AG08395 (cell line): Measurements from ENCODE around the gene TAGAP.

Source experiments
- DNase-seq: peaks from one replicate; pipeline ENCODE4 v3.0.0; 2012; ENCODE audit warnings: mixed read lengths, low spot score

The TAGAP gene

DNA sequence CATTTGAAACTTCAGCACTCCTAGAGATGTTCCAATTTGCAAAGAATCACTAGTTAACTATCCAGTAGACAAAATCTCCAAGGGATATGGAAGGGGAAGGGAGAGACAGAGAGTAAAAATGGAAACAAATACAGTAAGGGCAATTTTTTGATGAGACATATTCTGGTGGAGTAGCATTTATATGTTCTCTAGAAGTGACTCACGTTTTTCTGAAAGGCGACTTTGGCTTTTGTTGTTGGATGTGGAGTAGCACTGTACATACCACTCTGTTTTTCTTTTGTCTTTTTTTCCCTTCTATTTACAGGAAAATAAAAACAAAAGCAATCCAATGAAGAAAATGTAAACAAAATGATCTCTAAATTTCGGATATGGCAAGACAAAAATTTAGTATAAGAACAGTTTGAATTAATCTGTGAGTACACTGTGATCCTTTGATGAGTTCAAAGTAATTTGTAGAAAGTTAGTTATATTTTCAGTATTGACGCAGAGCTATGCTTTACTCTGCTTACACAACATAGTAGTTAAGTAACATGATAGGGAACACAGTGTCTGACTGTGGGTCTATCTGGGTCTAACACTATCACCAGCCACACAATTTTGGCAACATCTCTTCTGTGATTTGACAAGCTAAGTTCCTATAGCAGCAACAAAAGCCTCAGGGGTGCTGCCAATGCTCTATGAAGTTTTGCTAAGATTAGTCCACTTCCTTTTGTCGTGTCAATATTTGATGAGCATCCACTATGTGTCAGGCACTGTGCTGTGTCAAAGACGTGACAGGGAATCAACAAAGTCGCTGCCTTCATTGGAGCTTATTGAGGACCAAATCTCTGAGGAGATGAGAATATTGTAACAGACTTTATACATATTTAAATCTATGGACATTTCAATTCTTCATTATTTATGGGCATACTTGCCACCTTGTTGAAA, 27.3 kb upstream of the TAGAP start:
- no peak for DNase-seq

GRCh38 chr6:159068904-159069578, 24.2 kb upstream of the TAGAP start:
- DNase-seq: no peak

- no peak for DNase-seq
Observed at GRCh38 chr6:159067334-159067733, 22.5 kb upstream of the TAGAP start.

GRCh38 chr6:159066483-159066882, 21.7 kb upstream of the TAGAP start:
- DNase-seq: no peak

GRCh38 chr6:159065759-159066329, 21.1 kb upstream of the TAGAP start:
- no peak for DNase-seq

DNA sequence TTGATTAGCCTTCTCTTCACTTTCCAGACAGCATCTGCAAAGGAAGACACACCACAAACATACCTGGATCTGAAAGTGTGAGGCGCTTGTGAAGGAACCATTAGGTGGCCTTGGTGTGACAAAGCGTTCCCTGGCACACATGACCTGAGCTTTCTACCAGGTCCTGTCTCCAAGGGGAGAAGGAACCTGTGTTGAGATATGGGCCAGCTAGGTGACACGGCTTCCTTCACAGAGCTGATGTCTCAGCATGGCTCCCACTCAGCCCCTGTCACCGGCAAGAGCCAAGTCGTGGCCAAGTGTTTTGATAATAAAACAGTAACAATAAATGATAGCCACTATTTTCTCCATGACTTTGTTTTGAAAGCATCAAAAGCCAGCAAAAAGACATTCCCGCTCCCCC, 20.3 kb upstream of the TAGAP start:
- DNase-seq: no peak

GRCh38 chr6:159064477-159064876, 19.7 kb upstream of the TAGAP start:
- no peak for DNase-seq

- no peak for DNase-seq
Observed at GRCh38 chr6:159063549-159063948, 18.8 kb upstream of the TAGAP start.

GRCh38 chr6:159062976-159063375, 18.2 kb upstream of the TAGAP start:
- no peak for DNase-seq

GRCh38 chr6:159062564-159062945, 17.8 kb upstream of the TAGAP start:
- no peak for DNase-seq

DNA sequence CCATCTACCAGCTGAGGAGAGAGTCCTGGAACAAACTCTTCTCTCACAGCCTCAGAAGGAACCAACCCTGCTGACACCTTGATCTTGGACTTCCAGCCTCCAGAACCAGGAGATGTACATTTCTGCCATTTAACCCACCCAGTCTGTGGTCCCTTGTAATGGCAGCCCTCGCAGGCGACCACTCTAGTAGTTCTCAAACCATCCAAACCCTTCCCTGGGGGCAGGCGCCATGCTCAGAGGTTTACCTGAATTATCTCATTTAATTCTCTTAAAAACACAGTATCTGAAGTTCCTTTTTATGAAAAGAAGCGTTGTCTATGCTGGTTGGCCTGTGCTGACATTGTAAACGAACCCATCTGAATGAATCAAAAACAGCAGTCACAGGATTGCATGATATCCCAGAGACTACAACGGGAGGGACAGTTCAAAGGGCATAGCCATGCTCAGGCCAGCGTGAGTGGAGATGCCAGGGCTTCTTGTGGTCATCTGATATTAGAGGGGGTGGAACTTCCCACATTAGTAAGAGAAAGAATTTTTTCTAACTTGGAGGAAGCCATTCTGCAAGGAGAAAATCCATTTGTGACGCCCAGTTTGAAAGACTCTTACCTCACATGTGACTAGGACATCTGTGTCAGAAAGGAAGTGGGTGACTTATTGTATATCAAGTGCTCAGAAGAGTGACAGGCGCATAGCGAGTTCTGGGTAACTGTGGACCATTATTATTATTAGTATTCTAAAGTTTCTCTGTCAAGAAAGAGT, 17.2 kb upstream of the TAGAP start:
- DNase-seq: no peak

- DNase-seq: no peak
Observed at GRCh38 chr6:159061146-159061545, 16.4 kb upstream of the TAGAP start.

DNA sequence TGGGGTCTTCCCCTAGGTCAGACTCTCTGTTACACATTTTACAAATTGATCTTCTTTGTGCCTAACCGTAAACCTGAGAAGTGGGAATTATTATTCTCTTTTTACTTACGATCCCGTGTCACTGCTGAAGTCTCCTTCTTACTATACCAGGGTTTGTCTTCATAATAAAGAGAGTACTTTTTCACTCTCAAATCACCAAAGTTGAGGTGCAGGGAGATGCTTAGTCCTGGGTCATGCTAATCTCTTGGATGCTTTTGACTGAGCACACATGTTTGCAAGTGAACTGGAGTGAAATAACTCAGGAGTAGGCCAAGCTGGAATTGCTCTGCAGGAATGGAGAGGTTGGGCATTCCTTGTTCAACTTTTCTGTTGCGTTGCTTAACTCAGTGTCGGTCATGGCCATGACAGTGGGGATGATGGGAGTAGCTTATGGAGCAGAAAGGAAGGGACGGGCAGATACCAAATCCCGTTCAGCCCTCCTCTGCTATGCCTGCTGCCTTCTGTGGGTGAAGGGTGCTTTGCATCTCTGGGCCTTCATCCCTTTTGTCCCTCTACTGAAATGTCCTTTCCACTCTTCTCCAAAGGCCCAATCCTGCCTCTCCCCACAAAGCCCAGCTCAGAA, 15.2 kb upstream of the TAGAP start:
- DNase-seq: no peak

DNA sequence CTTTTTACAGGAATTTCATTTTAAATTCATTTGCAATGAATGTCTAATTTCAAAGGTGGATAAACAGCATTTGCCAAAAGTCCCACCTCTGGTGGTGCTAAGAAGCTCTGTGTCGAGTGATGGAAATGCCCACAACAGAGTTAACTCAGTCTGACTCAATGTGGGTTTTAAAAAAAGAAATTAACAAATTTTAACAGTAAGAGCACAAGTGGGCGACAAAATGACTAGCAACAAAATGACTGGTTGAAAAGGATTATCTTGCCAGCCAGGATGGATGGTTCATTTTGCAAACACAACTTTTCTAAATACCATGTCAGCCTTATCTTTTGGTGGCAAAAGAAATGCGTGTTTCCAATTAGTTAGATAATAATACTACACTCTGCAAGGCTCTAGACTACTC, 14.3 kb upstream of the TAGAP start:
- DNase-seq: no peak

DNA sequence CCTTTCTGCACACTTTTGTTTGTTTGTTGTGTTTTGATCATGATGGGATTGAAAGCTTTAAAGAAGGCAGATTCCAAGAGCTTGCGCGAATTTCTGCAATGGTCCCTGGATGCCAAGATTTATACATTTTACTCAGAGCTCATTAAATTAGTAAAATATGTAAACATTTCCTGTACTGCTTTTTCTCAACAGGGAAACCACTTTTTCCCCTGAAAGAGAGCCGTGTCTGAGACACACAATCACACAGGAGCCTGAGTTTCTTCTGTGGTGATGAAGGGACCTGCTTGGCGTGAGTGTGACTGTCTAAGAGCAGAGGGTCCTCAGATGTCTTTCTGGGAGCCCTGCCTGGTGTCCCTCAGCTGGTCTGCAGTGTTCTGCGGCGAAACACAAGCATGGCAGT, 12.1 kb upstream of the TAGAP start:
- no peak for DNase-seq

DNA sequence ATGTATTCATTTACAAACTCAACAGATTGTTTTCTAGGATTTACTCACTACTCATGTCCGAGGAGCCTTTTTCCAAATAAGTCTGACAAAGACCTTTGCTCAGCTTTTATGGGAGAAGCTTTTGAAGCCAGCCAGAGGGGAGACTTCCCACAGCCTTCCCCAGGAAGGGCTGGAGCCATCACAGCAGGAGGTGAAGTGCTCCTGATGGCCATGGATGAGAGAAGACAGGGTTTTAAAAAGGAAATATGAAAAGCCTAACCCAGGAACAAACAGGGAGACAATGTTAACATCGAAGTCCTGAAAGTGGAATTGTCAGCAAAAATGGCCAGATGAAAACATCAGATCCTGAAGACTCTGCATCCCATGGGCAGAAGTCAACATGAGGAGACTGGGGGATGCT, 11.6 kb upstream of the TAGAP start:
- DNase-seq: no peak

DNA sequence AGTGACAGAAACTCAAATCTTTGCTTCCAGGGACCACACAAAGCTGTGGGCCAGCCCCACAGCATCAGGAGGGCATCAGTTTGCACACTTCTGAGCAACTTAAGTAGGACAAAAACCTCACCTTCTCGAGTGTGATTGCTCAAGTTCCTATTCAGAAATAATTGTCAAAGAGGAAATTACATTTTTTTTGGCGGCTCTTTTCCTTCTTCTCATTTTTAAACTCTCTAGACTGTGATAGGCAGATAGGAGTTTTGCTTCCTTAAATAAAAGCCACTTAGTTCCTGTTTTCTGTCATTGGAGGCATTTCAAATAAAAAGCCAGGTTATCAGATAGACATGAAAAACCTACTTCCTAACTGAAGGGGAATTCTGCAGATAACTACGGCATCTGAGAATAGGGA, 11.2 kb upstream of the TAGAP start:
- DNase-seq: no peak

DNA sequence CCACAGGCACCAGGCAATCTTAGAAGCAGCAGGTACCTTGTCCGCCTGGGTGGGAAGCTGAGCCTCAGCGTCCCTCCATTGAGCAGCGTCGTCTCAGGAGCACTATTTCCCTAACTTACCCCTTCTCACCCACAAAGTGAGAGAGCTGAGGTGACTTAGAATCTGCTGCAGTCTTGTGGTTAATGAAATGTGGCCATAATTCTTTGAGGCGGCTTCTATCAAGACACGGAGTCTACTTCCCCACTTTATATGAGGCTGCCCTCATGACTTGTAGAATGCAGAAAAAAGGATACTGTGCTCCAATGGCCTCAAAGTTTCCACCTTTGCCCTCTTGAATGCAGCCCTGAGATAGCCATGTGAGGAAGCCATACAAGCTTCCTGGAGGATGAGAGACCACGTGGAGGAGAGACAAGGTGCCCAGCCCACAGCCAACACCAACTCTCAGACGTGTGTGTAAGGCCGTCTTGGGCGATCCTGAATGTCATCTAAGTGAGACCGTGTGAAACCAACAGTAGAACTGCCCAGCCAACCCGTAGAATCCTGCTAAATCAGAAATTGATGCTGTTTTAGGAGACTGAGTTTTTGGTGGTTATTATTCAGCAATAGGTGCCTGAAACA, 9.1 kb upstream of the TAGAP start:
- DNase-seq: no peak

- DNase-seq: no peak
Observed at GRCh38 chr6:159052720-159053119, 7.9 kb upstream of the TAGAP start.

DNA sequence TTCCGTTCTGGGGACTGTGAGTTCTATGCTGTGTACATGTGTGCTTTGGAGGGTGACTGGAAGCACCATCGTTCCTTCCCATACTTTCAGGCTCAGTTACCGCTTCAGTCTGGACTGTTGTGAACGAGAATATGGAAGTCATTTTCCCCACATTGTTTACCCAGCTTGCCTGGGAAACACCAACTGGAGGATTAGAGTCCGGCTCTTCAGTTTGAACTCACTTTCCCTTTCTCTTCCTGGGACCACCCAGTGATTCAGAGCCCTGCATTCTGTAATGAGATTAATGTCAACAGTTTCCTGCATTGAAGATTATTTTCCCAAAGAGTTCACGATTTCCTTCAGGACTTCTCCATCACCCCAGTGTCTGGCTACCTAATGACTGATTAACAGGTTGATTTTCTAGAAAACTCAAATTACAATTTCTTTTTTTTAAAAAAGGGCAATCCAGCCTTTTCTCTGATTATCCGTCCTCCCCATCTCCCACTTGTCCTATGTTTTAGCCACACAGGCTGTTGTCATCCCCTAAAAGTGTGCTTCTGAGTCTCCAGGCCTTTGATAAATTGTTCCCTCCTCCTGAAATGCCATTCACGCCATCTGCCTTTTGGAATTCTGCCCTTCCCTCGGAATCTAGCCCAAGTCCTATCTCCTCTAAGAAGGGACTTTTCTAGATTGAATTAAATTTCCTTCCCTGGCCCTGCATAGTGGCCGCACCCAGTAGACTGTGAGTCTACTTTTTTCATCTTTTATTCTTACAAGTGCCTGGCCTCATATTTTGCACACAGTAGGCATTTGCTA, 3.3 kb upstream of the TAGAP start:
- no peak for DNase-seq

GRCh38 chr6:159045801-159046200, 1.0 kb upstream of the TAGAP start:
- DNase-seq: no peak
